Activated CD8-positive, alpha-beta memory T cell treated with anti-CD3 and anti-CD28 coated beads, Interleukin-2, amount 50 U/mL, for 1 hour (primary cell): ENCODE measurements around the gene PRKACA.

Experiments used
- DNase-seq: peaks from one replicate; pipeline ENCODE4 v3.0.0-alpha.2; 2020; ENCODE audit errors: extremely low read depth

PRKACA gene

GRCh38 chr19:14116918-14117578 lies 514 bp downstream of the PRKACA start:
- no peak for DNase-seq

- no peak for DNase-seq
Measured at GRCh38 chr19:14116525-14116917, 1.0 kb downstream of the PRKACA start.

- no peak for DNase-seq
Measured at GRCh38 chr19:14115756-14116155, 1.8 kb downstream of the PRKACA start.

GRCh38 chr19:14114854-14115253 lies 2.7 kb downstream of the PRKACA start:
- DNase-seq: no peak

- DNase-seq: no peak
Measured at GRCh38 chr19:14114439-14114838, 3.1 kb downstream of the PRKACA start.

- no peak for DNase-seq
Measured at GRCh38 chr19:14113762-14114414, 3.7 kb downstream of the PRKACA start.

- no peak for DNase-seq
Measured at GRCh38 chr19:14112809-14113385, 4.7 kb downstream of the PRKACA start.

- DNase-seq: no peak
Measured at GRCh38 chr19:14112051-14112808, 5.3 kb downstream of the PRKACA start.

GRCh38 chr19:14111486-14111885 lies 6.1 kb downstream of the PRKACA start:
- no peak for DNase-seq

- DNase-seq: no peak
Measured at GRCh38 chr19:14110650-14111049, 6.9 kb downstream of the PRKACA start.

GRCh38 chr19:14107581-14108461 lies 9.7 kb downstream of the PRKACA start:
- no peak for DNase-seq

- no peak for DNase-seq
Measured at GRCh38 chr19:14106840-14107239, 10.7 kb downstream of the PRKACA start.

- DNase-seq: no peak
Measured at GRCh38 chr19:14105680-14106079, 11.9 kb downstream of the PRKACA start.

GRCh38 chr19:14103310-14103709 lies 14.3 kb downstream of the PRKACA start:
- DNase-seq: no peak

- no peak for DNase-seq
Measured at GRCh38 chr19:14102756-14103155, 14.8 kb downstream of the PRKACA start.

- no peak for DNase-seq
Measured at GRCh38 chr19:14102102-14102696, 15.4 kb downstream of the PRKACA start.

- no peak for DNase-seq
Measured at GRCh38 chr19:14101003-14101545, 16.5 kb downstream of the PRKACA start.

- no peak for DNase-seq
Measured at GRCh38 chr19:14097532-14098151, 19.9 kb downstream of the PRKACA start.

- no peak for DNase-seq
Measured at GRCh38 chr19:14096272-14096992, 21.1 kb downstream of the PRKACA start.

- DNase-seq: no peak
Measured at GRCh38 chr19:14094854-14095253, 22.7 kb downstream of the PRKACA start.
